GM18498 (cell line): Measurements from ENCODE around the gene AP3B1.

Experiments
- ATAC-seq: cut with Tn5 transposase; IDR thresholded peaks from one replicate; pipeline ENCODE4 v1.9.1; 2021; ENCODE audit warnings: mild to moderate bottlenecking, moderate library complexity; ENCODE audit not compliant: unreplicated experiment

Gene AP3B1

GRCh38 chr5:77983482-77984199 lies 310.9 kb downstream of the AP3B1 start:
- no peak for ATAC-seq

GRCh38 chr5:77981820-77982219 lies 312.7 kb downstream of the AP3B1 start:
- no peak for ATAC-seq

- no peak for ATAC-seq
Observed at GRCh38 chr5:77974576-77974975, 319.9 kb downstream of the AP3B1 start.

GRCh38 chr5:77973253-77973609 lies 321.3 kb downstream of the AP3B1 start:
- ATAC-seq: no peak

GRCh38 chr5:77972469-77973252 lies 321.8 kb downstream of the AP3B1 start:
- peak; percentile 82 for ATAC-seq

GRCh38 chr5:77971776-77972468 lies 322.6 kb downstream of the AP3B1 start:
- no peak for ATAC-seq

- no peak for ATAC-seq
Observed at GRCh38 chr5:77970891-77971290, 323.6 kb downstream of the AP3B1 start.

GRCh38 chr5:77963795-77964194 lies 330.7 kb downstream of the AP3B1 start:
- no peak for ATAC-seq

GRCh38 chr5:77960863-77961396 lies 333.6 kb downstream of the AP3B1 start:
- no peak for ATAC-seq

GRCh38 chr5:77960305-77960704 lies 334.2 kb downstream of the AP3B1 start:
- no peak for ATAC-seq

- no peak for ATAC-seq
Observed at GRCh38 chr5:77958642-77959330, 335.7 kb downstream of the AP3B1 start.

GRCh38 chr5:77957931-77958521 lies 336.5 kb downstream of the AP3B1 start:
- no peak for ATAC-seq

GRCh38 chr5:77957516-77957915 lies 337.0 kb downstream of the AP3B1 start:
- no peak for ATAC-seq

- ATAC-seq: no peak
Observed at GRCh38 chr5:77957081-77957480, 337.4 kb downstream of the AP3B1 start.

GRCh38 chr5:77955577-77955976 lies 338.9 kb downstream of the AP3B1 start:
- no peak for ATAC-seq

- no peak for ATAC-seq
Observed at GRCh38 chr5:77953374-77953773, 341.1 kb downstream of the AP3B1 start.

GRCh38 chr5:77952636-77953212 lies 341.8 kb downstream of the AP3B1 start:
- no peak for ATAC-seq
